Measurements from ENCODE around the gene L1TD1. TPM values are rescaled to one million over a fixed set of nuclear protein-coding genes. Genes with fewer than 3 reads are reported as not detected.
"Not testable (repeated sequence)": the region's sequence is repeated elsewhere in the genome, so short reads cannot be mapped to it uniquely, and the experiment has no call there.

Gene L1TD1
- polyA plus RNA-seq, 1 donor from 2014 or later: not detected

DNA sequence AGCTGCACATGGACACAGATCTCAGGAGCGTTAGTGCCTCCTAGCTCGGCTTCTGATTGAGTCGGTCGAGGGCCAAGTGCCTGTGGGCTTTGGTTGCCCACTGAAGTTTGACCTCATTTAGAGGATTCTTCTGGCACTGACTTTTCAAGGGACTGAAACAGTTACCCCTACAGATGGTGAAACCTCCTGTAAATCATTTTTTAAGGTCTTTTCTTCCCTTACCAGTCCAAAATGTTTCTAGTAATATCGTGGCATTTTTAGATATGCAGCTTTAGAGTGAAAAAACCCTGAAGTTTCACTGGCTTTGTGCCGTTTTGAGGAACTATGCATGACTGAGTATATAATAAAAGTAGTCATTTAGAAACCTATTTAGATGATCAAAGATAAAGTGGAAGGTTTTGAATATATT, 34.7 kb upstream of the L1TD1 start:
- Histone ChIP-seq H3K36me3 (ENCODE audit: insufficient read depth, low read length) (no peaks in the 10 kb centered on the region), H3K79me2 (replicated peaks; ENCODE audit: insufficient read depth, low read length) (no peaks in the 10 kb centered on the region), H3K9ac (ENCODE audit: low read length) (no peak overlapping the region), H3K4me2 (ENCODE audit: low read length) (no peak overlapping the region), H3K27me3 (ENCODE audit: insufficient read depth, low read depth, low read length) (no peaks in the 10 kb centered on the region), H3K27ac (ENCODE audit: low read length) (no peak overlapping the region), H3K4me3 (ENCODE audit: low read length) (no peak overlapping the region), H4K20me1 (ENCODE audit: insufficient read depth) (no peaks in the 10 kb centered on the region), H3F3A (ENCODE audit: insufficient read depth, low read length, poor library complexity, severe bottlenecking) (no peaks in the 10 kb centered on the region), H3K9me2 (ENCODE audit: insufficient read depth, low read length) (no peaks in the 10 kb centered on the region), H3K9me3 (ENCODE audit: low read length) (no peaks in the 10 kb centered on the region), H2AFZ (ENCODE audit: low read depth, low read length) (no peak overlapping the region)
- no peak for TF ChIP-seq CTCF (IDR thresholded peaks at IDR 0.05; ENCODE audit: poor library complexity, severe bottlenecking)
- TF ChIP-seq MXI1 (conservative IDR thresholded peaks at IDR 0.05; ENCODE audit: poor library complexity, severe bottlenecking): no peak

- H2AFZ ChIP-seq (ENCODE audit: low read depth, low read length): no peak overlapping the region
- TF ChIP-seq, protein P1, sequence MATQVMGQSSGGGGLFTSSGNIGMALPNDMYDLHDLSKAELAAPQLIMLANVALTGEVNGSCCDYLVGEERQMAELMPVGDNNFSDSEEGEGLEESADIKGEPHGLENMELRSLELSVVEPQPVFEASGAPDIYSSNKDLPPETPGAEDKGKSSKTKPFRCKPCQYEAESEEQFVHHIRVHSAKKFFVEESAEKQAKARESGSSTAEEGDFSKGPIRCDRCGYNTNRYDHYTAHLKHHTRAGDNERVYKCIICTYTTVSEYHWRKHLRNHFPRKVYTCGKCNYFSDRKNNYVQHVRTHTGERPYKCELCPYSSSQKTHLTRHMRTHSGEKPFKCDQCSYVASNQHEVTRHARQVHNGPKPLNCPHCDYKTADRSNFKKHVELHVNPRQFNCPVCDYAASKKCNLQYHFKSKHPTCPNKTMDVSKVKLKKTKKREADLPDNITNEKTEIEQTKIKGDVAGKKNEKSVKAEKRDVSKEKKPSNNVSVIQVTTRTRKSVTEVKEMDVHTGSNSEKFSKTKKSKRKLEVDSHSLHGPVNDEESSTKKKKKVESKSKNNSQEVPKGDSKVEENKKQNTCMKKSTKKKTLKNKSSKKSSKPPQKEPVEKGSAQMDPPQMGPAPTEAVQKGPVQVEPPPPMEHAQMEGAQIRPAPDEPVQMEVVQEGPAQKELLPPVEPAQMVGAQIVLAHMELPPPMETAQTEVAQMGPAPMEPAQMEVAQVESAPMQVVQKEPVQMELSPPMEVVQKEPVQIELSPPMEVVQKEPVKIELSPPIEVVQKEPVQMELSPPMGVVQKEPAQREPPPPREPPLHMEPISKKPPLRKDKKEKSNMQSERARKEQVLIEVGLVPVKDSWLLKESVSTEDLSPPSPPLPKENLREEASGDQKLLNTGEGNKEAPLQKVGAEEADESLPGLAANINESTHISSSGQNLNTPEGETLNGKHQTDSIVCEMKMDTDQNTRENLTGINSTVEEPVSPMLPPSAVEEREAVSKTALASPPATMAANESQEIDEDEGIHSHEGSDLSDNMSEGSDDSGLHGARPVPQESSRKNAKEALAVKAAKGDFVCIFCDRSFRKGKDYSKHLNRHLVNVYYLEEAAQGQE (IDR thresholded peaks at IDR 0.05; ENCODE audit: borderline replicate concordance): no peak
- TF ChIP-seq EP300 (conservative IDR thresholded peaks at IDR 0.05; ENCODE audit: poor library complexity, severe bottlenecking) (no peak), CTCF (IDR thresholded peaks at IDR 0.05; ENCODE audit: poor library complexity, severe bottlenecking) (no peak), POLR2AphosphoS5 (IDR thresholded peaks at IDR 0.05) (no peak), RAD21 (conservative IDR thresholded peaks at IDR 0.05) (no peak), EZH2 (IDR thresholded peaks at IDR 0.05; ENCODE audit: borderline replicate concordance, insufficient read depth, low read length, poor library complexity, severe bottlenecking) (no peak), TAF1 (IDR thresholded peaks at IDR 0.05; ENCODE audit: low read depth) (no peak), SMC3 (conservative IDR thresholded peaks at IDR 0.05; ENCODE audit: poor library complexity) (no peak), MXI1 (conservative IDR thresholded peaks at IDR 0.05; ENCODE audit: poor library complexity, severe bottlenecking) (no peak)
- no peak overlapping the region for H3K27ac ChIP-seq (ENCODE audit: low read length)
Observed at GRCh38 chr1:62161711-62162110, 32.9 kb upstream of the L1TD1 start.

GRCh38 chr1:62170380-62170779, 24.3 kb upstream of the L1TD1 start:
- not testable (repeated sequence) for H3K9me3 ChIP-seq (ENCODE audit: low read length); H3K4me3 ChIP-seq (ENCODE audit: low read length); H3K27me3 ChIP-seq (ENCODE audit: insufficient read depth, low read depth, low read length); H4K20me1 ChIP-seq (ENCODE audit: insufficient read depth); H3K4me2 ChIP-seq (ENCODE audit: low read length); H3K27ac ChIP-seq (ENCODE audit: low read length); H3K79me2 ChIP-seq (replicated peaks; ENCODE audit: insufficient read depth, low read length); H3K9ac ChIP-seq (ENCODE audit: low read length); H3F3A ChIP-seq (ENCODE audit: insufficient read depth, low read length, poor library complexity, severe bottlenecking); H2AFZ ChIP-seq (ENCODE audit: low read depth, low read length); H3K36me3 ChIP-seq (ENCODE audit: insufficient read depth, low read length); H3K9me2 ChIP-seq (ENCODE audit: insufficient read depth, low read length)

More at GRCh38 chr1:62161711-62162110, 32.9 kb upstream of the L1TD1 start:
- Histone ChIP-seq H3K9ac (ENCODE audit: low read length) (no peak overlapping the region), H3F3A (ENCODE audit: insufficient read depth, low read length, poor library complexity, severe bottlenecking) (no peaks in the 10 kb centered on the region), H3K4me3 (ENCODE audit: low read length) (no peak overlapping the region), H3K27me3 (ENCODE audit: insufficient read depth, low read depth, low read length) (no peaks in the 10 kb centered on the region), H4K20me1 (ENCODE audit: insufficient read depth) (no peaks in the 10 kb centered on the region), H3K9me2 (ENCODE audit: insufficient read depth, low read length) (no peaks in the 10 kb centered on the region), H3K36me3 (ENCODE audit: insufficient read depth, low read length) (no peaks in the 10 kb centered on the region), H3K9me3 (ENCODE audit: low read length) (no peaks in the 10 kb centered on the region), H3K79me2 (replicated peaks; ENCODE audit: insufficient read depth, low read length) (no peaks in the 10 kb centered on the region), H3K4me2 (ENCODE audit: low read length) (no peak overlapping the region)

All from neural cell (in vitro differentiated cells).